ENCODE measurements around the gene PSMD1.
A peak's percentile ranks its signal among the peaks of the same experiment; 100 is the strongest.
"Not testable (repeated sequence)": the region's sequence is repeated elsewhere in the genome, so short reads cannot be mapped to it uniquely, and the experiment has no call there.

Gene PSMD1

GRCh38 chr2:231050018-231050901, 6.4 kb upstream of the PSMD1 start:
- H3K4me3 ChIP-seq (ENCODE audit: low read length), result no peak overlapping the region
- DNase-seq (ENCODE audit: low read depth, low spot score), result no peak

DNA sequence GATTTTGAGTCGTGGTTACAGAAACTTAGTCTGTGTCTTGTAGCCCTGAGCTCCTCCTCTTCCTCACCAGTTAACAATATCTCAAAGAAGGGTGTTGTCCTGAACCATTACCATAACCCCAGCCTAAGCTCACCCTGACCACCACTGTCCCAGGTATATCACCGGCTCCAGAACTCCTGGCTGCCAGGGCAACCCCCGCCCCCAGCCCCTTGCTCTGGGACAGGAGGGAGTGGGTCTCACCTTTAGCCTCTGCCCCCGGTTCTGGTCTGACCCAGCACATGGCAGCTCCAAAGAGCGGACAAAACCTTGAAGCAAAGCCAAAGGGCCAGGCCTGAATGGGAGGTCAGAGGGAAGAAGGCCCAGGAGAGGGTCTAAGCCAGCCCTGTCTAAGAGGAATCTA, 5.6 kb upstream of the PSMD1 start:
- DNase-seq (ENCODE audit: low read depth, low spot score), result no peak
- no peak overlapping the region for H3K4me3 ChIP-seq (ENCODE audit: low read length)

DNA sequence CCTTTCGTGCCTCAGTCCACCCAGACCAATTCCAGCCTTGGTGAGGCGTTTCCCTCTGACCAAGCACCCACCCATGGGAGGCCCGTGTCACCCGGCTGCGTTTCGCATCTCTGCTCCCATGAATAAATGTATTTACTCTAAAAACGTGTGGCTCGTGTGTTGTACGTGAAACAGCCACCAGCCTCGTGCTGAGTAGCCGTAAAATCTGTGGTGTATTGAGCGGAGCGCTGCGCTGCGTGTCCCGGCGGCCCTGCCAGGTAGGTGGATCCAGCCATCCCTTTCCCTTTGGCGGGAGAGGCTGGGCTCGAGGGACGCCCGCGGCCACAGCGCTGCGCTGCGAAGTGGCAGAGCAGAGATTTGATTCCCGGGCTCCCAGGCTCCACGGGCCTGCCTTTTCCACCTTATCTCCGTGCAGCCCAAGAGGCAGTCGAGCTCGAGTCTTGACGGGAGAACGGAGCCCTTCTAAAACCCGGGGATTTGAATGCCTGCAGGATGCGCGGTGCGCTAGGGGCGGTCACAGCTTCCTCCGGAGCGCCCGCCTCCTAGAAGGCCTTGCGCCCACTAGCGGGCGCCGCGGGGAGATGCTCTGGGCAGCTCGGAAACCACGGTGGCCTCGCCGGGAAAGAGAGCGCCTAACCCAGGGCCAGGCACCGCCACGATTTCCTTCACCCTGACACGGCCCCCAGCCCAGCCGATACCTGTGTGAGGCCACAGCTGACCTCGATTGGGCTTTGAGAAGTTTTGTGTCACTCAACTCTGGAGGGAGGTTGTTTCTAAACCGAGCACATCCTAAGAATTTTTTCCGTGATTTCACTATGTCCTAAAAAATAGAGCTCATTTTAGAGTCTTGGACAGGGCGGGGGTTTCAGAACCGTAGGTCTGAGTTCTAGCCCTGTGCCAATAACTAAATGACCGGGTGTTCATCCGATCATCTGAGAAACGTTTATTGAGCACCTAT, 3.9 kb upstream of the PSMD1 start:
- peak; percentile 81 for DNase-seq (ENCODE audit: low read depth, low spot score)
- peak overlapping the region; percentile 70 for H3K4me3 ChIP-seq (ENCODE audit: low read length)

DNA sequence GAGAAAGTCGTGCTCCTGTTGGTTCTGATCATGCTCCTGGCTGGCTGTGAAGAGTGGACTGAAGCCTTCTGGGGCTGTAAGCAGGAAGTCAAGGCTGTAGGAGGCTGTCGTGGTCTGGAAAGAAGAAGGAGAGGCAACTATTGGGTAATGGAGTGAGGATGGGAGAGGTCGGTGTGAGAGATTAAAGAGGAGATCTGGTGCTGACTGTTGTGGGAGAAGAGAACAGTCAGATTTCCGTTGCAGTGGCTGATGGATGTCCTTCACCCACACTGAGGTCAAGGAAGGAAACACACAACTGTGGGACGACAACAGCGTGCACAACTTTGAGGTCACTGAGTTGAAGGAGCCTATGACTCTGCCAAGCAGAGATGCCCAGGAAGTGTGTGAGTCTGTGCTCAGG, 2.8 kb upstream of the PSMD1 start:
- no peak for DNase-seq (ENCODE audit: low read depth, low spot score)

GRCh38 chr2:231057590-231057989, 923 bp downstream of the PSMD1 start:
- peak overlapping the region; percentile 97 for H3K4me3 ChIP-seq (ENCODE audit: low read length)
- no peak for DNase-seq (ENCODE audit: low read depth, low spot score)

More for the DNA sequence above, 2.8 kb upstream of the PSMD1 start:
- H3K4me3 ChIP-seq (ENCODE audit: low read length), result no peak overlapping the region

DNA sequence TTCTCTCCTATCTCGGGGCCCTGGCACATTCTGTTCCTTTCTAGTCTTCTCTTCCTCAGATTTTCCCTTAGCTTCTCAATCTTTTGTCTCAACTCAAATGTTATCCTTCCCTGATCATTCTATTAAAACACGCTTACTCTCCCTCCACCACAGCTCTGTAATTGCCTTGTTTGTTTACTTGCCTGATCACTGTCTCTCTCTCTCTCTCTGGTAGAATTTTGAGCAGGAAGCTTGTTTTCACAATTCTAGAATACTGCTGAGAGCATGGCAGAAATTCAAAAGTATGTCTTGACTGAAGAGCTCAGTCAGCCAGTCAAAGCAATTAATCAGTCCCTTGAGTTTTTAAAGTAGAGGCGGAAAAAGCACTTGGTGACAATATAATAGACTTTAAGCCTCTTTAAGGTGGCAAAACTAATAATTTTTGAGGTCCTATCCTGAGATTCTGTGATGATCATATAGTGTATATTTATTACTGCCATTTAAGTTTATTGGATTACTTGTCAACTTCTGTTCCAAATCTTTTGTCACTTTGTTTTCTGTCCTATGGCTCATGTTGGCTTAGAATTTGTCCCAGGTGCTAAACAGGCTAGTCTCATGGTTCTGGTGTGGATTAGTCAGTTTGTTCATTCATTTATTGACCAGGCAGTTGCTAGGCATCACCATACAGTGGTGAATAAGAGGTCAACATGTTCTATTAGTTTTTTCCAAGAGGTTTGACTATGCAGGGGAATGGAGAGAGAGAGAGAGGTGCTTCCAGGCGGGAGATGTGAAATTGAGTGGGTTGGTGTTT, 2.3 kb downstream of the PSMD1 start:
- no peak for DNase-seq (ENCODE audit: low read depth, low spot score)
- H3K4me3 ChIP-seq (ENCODE audit: low read length), result no peak overlapping the region; the same call in 1 of the 2 replicates

DNA sequence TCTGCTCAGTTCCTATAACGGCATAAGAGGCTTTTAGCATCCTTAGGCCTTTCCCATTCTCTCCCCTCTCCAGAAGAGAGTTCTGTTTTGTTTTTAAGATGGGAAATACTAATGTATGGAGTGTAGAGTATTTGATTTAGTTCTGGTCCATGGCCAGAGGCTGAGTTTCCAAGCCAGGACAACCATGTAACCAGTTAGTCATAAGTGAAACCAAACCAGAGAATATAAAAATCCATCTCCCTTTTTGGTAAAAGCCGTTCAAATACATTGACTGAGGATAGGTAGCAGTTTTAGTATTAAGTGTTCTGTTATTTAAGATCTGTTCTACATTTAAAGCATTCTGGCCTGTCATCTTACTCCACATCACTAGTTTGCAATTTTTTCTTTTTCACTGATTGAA, 3.1 kb downstream of the PSMD1 start:
- no peak overlapping the region for H3K4me3 ChIP-seq (ENCODE audit: low read length)

DNA sequence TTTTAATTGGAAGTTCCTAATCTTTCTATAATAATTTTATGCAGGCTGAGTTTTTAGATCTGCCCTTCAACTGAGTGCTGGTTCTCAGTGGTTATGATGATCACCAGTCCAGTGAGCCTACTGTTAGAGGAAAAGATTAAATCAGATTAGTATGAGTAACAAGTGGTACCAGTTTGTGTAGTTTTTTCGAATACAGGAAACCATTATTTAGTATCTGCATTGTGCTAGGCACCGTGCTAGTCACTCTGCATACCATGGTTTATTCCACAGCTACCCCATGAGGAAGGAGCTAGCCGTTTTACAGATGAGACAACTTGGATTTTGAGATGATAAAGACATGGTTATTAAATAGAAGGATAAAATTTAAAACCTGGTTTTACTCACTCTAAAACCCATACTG, 6.1 kb downstream of the PSMD1 start:
- DNase-seq (ENCODE audit: low read depth, low spot score), result no peak
- H3K4me3 ChIP-seq (ENCODE audit: low read length), result no peak overlapping the region

More for the DNA sequence above, 3.1 kb downstream of the PSMD1 start:
- DNase-seq (ENCODE audit: low read depth, low spot score), result no peak

GRCh38 chr2:231063347-231063746, 6.7 kb downstream of the PSMD1 start:
- H3K4me3 ChIP-seq (ENCODE audit: low read length), result no peak overlapping the region

GRCh38 chr2:231065966-231066365, 9.3 kb downstream of the PSMD1 start:
- H3K4me3 ChIP-seq (ENCODE audit: low read length), result no peak overlapping the region

More at GRCh38 chr2:231063347-231063746, 6.7 kb downstream of the PSMD1 start:
- DNase-seq (ENCODE audit: low read depth, low spot score), result no peak

GRCh38 chr2:231067531-231067930, 10.9 kb downstream of the PSMD1 start:
- H3K4me3 ChIP-seq (ENCODE audit: low read length); DNase-seq (ENCODE audit: low read depth, low spot score): not testable (repeated sequence)

More at GRCh38 chr2:231065966-231066365, 9.3 kb downstream of the PSMD1 start:
- DNase-seq (ENCODE audit: low read depth, low spot score), result no peak

DNA sequence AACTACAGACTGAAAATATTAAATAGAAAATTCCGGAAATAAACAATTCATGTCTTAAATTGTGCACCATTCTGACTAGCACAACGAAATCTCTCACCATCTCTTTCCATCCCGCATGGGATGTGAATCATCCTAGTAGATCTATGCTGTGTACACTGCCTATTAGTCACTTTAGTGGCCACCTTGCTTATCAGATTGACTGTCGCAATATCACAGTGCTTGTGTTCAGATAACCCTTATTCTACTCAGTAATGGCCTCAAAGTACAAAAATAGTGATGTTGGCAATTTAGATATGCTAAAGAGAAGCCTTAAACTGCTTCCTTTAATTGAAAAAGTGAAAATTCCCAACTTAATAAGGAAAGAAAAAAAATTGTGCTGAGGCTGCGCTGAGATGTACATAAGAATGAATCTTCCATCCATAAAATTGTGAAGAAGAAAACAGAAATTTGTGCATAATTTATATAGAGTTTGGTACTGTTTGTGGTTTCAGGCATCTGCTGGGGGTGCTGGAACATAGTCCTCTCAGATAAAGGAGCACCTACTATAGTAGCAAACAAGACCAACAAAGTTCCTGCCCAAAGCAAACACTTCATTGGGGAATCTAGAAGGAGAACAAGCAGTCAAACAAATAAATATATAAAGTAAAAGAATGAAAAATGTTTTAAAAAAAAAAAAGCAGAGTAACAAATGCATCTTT, 12.0 kb downstream of the PSMD1 start:
- H3K4me3 ChIP-seq (ENCODE audit: low read length), result no peak overlapping the region
- DNase-seq (ENCODE audit: low read depth, low spot score), result no peak

- no peak overlapping the region for H3K4me3 ChIP-seq (ENCODE audit: low read length)
- DNase-seq (ENCODE audit: low read depth, low spot score), result no peak
Measured at GRCh38 chr2:231069379-231070054, 12.8 kb downstream of the PSMD1 start.

DNA sequence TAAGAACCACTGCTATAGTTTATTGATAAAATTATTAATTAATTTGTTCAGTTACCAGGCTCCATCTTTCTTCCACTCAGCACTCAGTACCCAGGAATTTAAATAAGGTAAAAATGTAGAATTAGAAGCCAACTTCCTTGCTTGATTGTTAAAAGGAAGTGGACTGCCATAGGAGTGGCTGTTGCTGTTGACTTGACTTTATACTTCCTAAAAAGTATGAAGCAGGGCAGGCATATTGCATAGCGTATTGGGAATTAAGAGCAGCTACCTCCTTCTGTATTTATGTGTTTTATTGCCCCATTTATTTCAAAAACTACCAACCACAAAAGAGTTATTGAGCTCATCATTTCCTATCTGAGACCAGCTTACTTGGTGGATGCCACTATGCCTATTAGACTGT, 27.9 kb downstream of the PSMD1 start:
- DNase-seq (ENCODE audit: low read depth, low spot score), result no peak

GRCh38 chr2:231088754-231089153, 32.1 kb downstream of the PSMD1 start:
- no peak for DNase-seq (ENCODE audit: low read depth, low spot score)
- H3K4me3 ChIP-seq (ENCODE audit: low read length), result no peak overlapping the region

More for the DNA sequence above, 27.9 kb downstream of the PSMD1 start:
- H3K4me3 ChIP-seq (ENCODE audit: low read length), result no peak overlapping the region

GRCh38 chr2:231093933-231094332, 37.3 kb downstream of the PSMD1 start:
- no peak overlapping the region for H3K4me3 ChIP-seq (ENCODE audit: low read length)
- DNase-seq (ENCODE audit: low read depth, low spot score), result no peak

DNA sequence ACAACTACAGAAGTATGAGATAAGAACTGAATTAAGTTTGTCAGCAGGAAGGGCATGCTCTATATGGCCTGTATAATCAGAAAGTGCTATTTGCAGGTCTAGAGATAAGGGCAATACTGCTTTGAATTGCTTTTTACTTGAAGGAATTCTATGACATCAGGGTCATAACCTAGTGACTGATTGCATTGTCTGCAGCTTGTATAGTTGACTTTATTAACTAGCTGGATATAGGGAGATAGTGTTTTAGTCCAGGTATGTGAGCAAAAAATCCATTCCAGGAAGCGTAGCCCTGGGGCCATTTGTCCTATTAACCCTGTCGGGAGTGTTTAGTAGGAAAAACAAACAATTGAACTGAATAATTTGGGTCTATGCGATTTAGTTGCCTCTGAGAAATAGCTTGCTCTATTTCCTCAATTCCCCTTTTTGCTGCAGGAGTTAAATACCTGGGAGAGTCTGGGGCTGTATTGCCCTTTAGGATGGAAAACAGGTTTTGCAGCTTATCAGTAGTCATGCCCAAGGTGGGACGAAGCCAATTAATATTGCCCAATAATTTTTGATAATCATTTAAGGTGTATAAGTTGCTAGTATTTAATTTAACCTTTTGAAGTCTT, 38.2 kb downstream of the PSMD1 start:
- no peak for DNase-seq (ENCODE audit: low read depth, low spot score)
- H3K4me3 ChIP-seq (ENCODE audit: low read length), result no peak overlapping the region

DNA sequence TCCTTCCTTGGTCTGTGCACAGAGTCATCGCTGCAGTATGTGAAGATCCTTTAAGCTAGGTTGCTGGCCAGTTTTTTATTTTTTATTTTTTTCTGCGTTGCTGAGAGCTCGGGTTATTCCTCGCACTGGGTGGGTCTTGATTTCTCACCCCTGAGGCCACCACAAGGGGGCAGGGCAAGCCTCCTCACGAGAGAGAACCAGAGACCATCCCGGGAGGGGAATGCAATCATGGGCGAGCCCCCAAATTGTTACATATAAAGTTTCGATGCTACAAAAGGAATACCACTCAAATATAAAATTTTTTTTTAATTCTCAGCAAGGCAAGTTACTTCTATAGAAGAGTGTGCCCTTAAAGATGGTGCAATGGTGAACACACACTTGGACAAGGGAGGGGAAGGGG, 43.3 kb downstream of the PSMD1 start:
- DNase-seq (ENCODE audit: low read depth, low spot score), result no peak
- no peak overlapping the region for H3K4me3 ChIP-seq (ENCODE audit: low read length)
